CD4-positive, alpha-beta memory T cell (primary cell): ENCODE measurements around the gene UBTD1. TPM values are rescaled to one million over a fixed set of nuclear protein-coding genes. Genes with fewer than 3 reads are reported as not detected.
A peak's percentile ranks its signal among the peaks of the same experiment; 100 is the strongest.

Source experiments
- CTCF ChIA-PET: fragments of 350-600 bp; sonication (Branson Sonifier 250); formaldehyde crosslinking; loops from one replicate; lab custom pipeline; 2021; ENCODE audit warnings: inconsistent platforms; ENCODE audit not compliant: partially characterized antibody; lab: Charles Lee
- POLR2A ChIA-PET: fragments of 350-600 bp; sonication (Branson Sonifier 250); formaldehyde crosslinking; loops from one replicate; lab custom pipeline; 2021; ENCODE audit not compliant: partially characterized antibody; lab: Charles Lee
- DNase-seq, 5 donors: peaks; one replicate each; pipeline versions ENCODE4 v3.0.0 to v3.0.0-alpha.2; 2020 to 2022; ENCODE audit warnings: mixed read lengths in 1 of 5
- H3K27ac ChIP-seq: one replicate; pipeline ENCODE4 v1.7.0; 2013; ENCODE audit warnings: low read depth, low read length
- H3K27me3 ChIP-seq: 2 replicates; pipeline ENCODE4 v1.7.0; 2013; ENCODE audit warnings: mild to moderate bottlenecking, low read length, moderate library complexity; ENCODE audit not compliant: insufficient read depth
- H3K36me3 ChIP-seq: 2 replicates; pipeline ENCODE4 v1.7.0; 2013; ENCODE audit warnings: mild to moderate bottlenecking, low read length, moderate library complexity; ENCODE audit not compliant: insufficient read depth
- H3K4me1 ChIP-seq: 2 replicates; pipeline ENCODE4 v1.7.0; 2013; ENCODE audit warnings: mild to moderate bottlenecking, low read length, moderate library complexity; ENCODE audit not compliant: insufficient read depth
- H3K4me3 ChIP-seq, 2 donors: one replicate each; pipeline ENCODE4 v1.7.0; 2013; ENCODE audit warnings: low read length in 2 of 2, mild to moderate bottlenecking in 1 of 2
- H3K9me3 ChIP-seq, 2 donors: one replicate each; pipeline ENCODE4 v1.7.0; 2013; ENCODE audit warnings: low read length in 2 of 2, control low read depth in 1 of 2; ENCODE audit not compliant: control insufficient read depth in 1 of 2
- H3K27ac Mint-ChIP-seq, 7 donors: one replicate each; pipeline ENCODE4 v1.8.0; 2020 to 2021; ENCODE audit warnings: mixed read lengths in 7 of 7, mild to moderate bottlenecking in 6 of 7, inconsistent platforms in 3 of 7, moderate library complexity in 3 of 7
- H3K27me3 Mint-ChIP-seq, 2 donors: one replicate each; pipeline ENCODE4 v1.8.0; 2020 to 2021; ENCODE audit warnings: mixed read lengths in 2 of 2
- H3K36me3 Mint-ChIP-seq, 2 donors: one replicate each; pipeline ENCODE4 v1.8.0; 2020 to 2021; ENCODE audit warnings: mixed read lengths in 2 of 2, inconsistent platforms in 1 of 2, mild to moderate bottlenecking in 1 of 2
- H3K4me1 Mint-ChIP-seq, 4 donors: one replicate each; pipeline ENCODE4 v1.8.0; 2020 to 2021; ENCODE audit warnings: mixed read lengths in 4 of 4, mild to moderate bottlenecking in 1 of 4
- H3K4me3 Mint-ChIP-seq, 8 donors: one replicate each; pipeline ENCODE4 v1.8.0; 2020 to 2021; ENCODE audit warnings: mixed read lengths in 8 of 8, mild to moderate bottlenecking in 7 of 8, moderate library complexity in 6 of 8, inconsistent platforms in 3 of 8
- H3K9me3 Mint-ChIP-seq, 8 donors: one replicate each; pipeline ENCODE4 v1.8.0; 2020 to 2021; ENCODE audit warnings: mixed read lengths in 8 of 8, mild to moderate bottlenecking in 5 of 8, inconsistent platforms in 3 of 8, moderate library complexity in 1 of 8
- intact Hi-C: fragments of 100-400 bp; cut with micrococcal nuclease; formaldehyde crosslinking; loops from one replicate; pipeline ENCODE4 v1.15.1; 2023
- polyA plus RNA-seq, 2 donors: library from polyadenylated mRNA; unstranded; fragments of 300-500 nt; fragmentation: Illumina TruSeq; gene quantifications; one replicate each; pipeline ENCODE4 v1.2.3, GENCODE V29; 2021
- total RNA-seq, 2 experiments: library from RNA; stranded (reverse); gene quantifications; one replicate each; pipeline ENCODE4 v1.2.3, GENCODE V29; 2021

The UBTD1 gene
- total and polyA plus RNA-seq, 4 experiments from 2014 or later, result 1.3 to 1.9 (median 1.8) TPM

- H3K36me3 Mint-ChIP-seq, result no peaks in the 10 kb centered on the region
- no peaks in the 10 kb centered on the region for H3K4me1 Mint-ChIP-seq
- H3K9me3 ChIP-seq, result no peaks in the 10 kb centered on the region
- POLR2A ChIA-PET, result no interaction called here
- H3K9me3 Mint-ChIP-seq, result no peaks in the 10 kb centered on the region
- no peak overlapping the region for H3K27ac Mint-ChIP-seq
- no peak for DNase-seq
- H3K4me3 Mint-ChIP-seq, result no peak overlapping the region
- H3K27ac ChIP-seq, result no peak overlapping the region
- H3K4me3 ChIP-seq, result no peak overlapping the region
- H3K27me3 Mint-ChIP-seq, result peaks cover 0 to 1% of the 10 kb centered on the region in 2 donors
- H3K4me1 ChIP-seq, result no peaks in the 10 kb centered on the region
- intact Hi-C loops, result no loop called here
- CTCF ChIA-PET, result no interaction called here
- no peaks in the 10 kb centered on the region for H3K27me3 ChIP-seq
- H3K36me3 ChIP-seq, result no peaks in the 10 kb centered on the region
Measured at GRCh38 chr10:97607095-97607636, 108.4 kb downstream of the UBTD1 start.

GRCh38 chr10:97608991-97609561 is 110.4 kb downstream of the UBTD1 start:
- Mint-ChIP-seq H3K9me3 (no peaks in the 10 kb centered on the region), H3K27ac (peak overlapping the region in 2 of 7 donors; percentile 3 to 37), H3K36me3 (no peaks in the 10 kb centered on the region), H3K4me1 (no peaks in the 10 kb centered on the region), H3K4me3 (no peak overlapping the region), H3K27me3 (peaks cover 0 to 1% of the 10 kb centered on the region in 2 donors)
- H3K4me3 ChIP-seq, result no peak overlapping the region
- no peak for DNase-seq
- no peak overlapping the region for H3K27ac ChIP-seq
- POLR2A ChIA-PET, result no interaction called here
- H3K36me3 ChIP-seq, result no peaks in the 10 kb centered on the region
- H3K27me3 ChIP-seq, result no peaks in the 10 kb centered on the region
- intact Hi-C loops, result no loop called here
- H3K9me3 ChIP-seq, result no peaks in the 10 kb centered on the region
- CTCF ChIA-PET, result no interaction called here
- no peaks in the 10 kb centered on the region for H3K4me1 ChIP-seq

- H3K4me1 Mint-ChIP-seq, result no peaks in the 10 kb centered on the region
- intact Hi-C loops, result no loop called here
- no peaks in the 10 kb centered on the region for H3K36me3 Mint-ChIP-seq
- H3K36me3 ChIP-seq, result no peaks in the 10 kb centered on the region
- H3K4me3 ChIP-seq, result no peak overlapping the region
- H3K27me3 ChIP-seq, result no peaks in the 10 kb centered on the region
- no peaks in the 10 kb centered on the region for H3K9me3 ChIP-seq
- CTCF ChIA-PET, result no interaction called here
- POLR2A ChIA-PET, result no interaction called here
- H3K4me1 ChIP-seq, result no peaks in the 10 kb centered on the region
- H3K27ac Mint-ChIP-seq, result no peak overlapping the region
- H3K4me3 Mint-ChIP-seq, result no peak overlapping the region
- H3K27me3 Mint-ChIP-seq, result no peaks in the 10 kb centered on the region
- DNase-seq, result no peak
- H3K9me3 Mint-ChIP-seq, result no peaks in the 10 kb centered on the region
- H3K27ac ChIP-seq, result no peak overlapping the region
Measured at GRCh38 chr10:97611473-97611872, 112.7 kb downstream of the UBTD1 start.

GRCh38 chr10:97612386-97612785 is 113.7 kb downstream of the UBTD1 start:
- no peak overlapping the region for H3K4me3 Mint-ChIP-seq
- no peaks in the 10 kb centered on the region for H3K27me3 Mint-ChIP-seq
- no peaks in the 10 kb centered on the region for H3K4me1 ChIP-seq
- no peak overlapping the region for H3K27ac Mint-ChIP-seq
- no peaks in the 10 kb centered on the region for H3K9me3 ChIP-seq
- DNase-seq, result no peak
- H3K36me3 Mint-ChIP-seq, result no peaks in the 10 kb centered on the region
- intact Hi-C loops, result no loop called here
- no peaks in the 10 kb centered on the region for H3K4me1 Mint-ChIP-seq
- no peaks in the 10 kb centered on the region for H3K27me3 ChIP-seq
- no peak overlapping the region for H3K27ac ChIP-seq
- ChIA-PET CTCF (interaction anchor here (1.7 kb wide), 1 partner anchor 334 kb away, joined by 4 read pairs; no protein-coding TSS in a partner anchor), POLR2A (no interaction called here)
- no peaks in the 10 kb centered on the region for H3K9me3 Mint-ChIP-seq
- H3K36me3 ChIP-seq, result no peaks in the 10 kb centered on the region
- H3K4me3 ChIP-seq, result no peak overlapping the region

GRCh38 chr10:97618285-97618684 is 119.6 kb downstream of the UBTD1 start:
- no peaks in the 10 kb centered on the region for H3K27me3 ChIP-seq
- DNase-seq, result no peak
- no peak overlapping the region for H3K27ac Mint-ChIP-seq
- intact Hi-C loops, result no loop called here
- ChIA-PET CTCF (interaction anchor here (0.7 kb wide), 1 partner anchor 155 kb away, joined by 4 read pairs; no protein-coding TSS in a partner anchor), POLR2A (no interaction called here)
- H3K4me3 ChIP-seq, result no peak overlapping the region
- H3K4me1 ChIP-seq, result no peaks in the 10 kb centered on the region
- no peaks in the 10 kb centered on the region for H3K27me3 Mint-ChIP-seq
- H3K9me3 ChIP-seq, result no peaks in the 10 kb centered on the region
- H3K4me3 Mint-ChIP-seq, result no peak overlapping the region
- no peaks in the 10 kb centered on the region for H3K4me1 Mint-ChIP-seq
- no peaks in the 10 kb centered on the region for H3K36me3 ChIP-seq
- H3K9me3 Mint-ChIP-seq, result no peaks in the 10 kb centered on the region
- no peaks in the 10 kb centered on the region for H3K36me3 Mint-ChIP-seq
- H3K27ac ChIP-seq, result no peak overlapping the region

- no peak overlapping the region for H3K27ac Mint-ChIP-seq
- H3K4me1 Mint-ChIP-seq, result no peaks in the 10 kb centered on the region
- Histone ChIP-seq H3K9me3 (no peaks in the 10 kb centered on the region), H3K4me3 (no peak overlapping the region), H3K4me1 (no peaks in the 10 kb centered on the region), H3K36me3 (no peaks in the 10 kb centered on the region), H3K27me3 (no peaks in the 10 kb centered on the region), H3K27ac (no peak overlapping the region)
- intact Hi-C loops, result no loop called here
- no peaks in the 10 kb centered on the region for H3K27me3 Mint-ChIP-seq
- H3K36me3 Mint-ChIP-seq, result no peaks in the 10 kb centered on the region
- no peaks in the 10 kb centered on the region for H3K9me3 Mint-ChIP-seq
- H3K4me3 Mint-ChIP-seq, result no peak overlapping the region
- ChIA-PET CTCF (interaction anchor here (0.7 kb wide), 1 partner anchor 156 kb away, joined by 4 read pairs; no protein-coding TSS in a partner anchor), POLR2A (no interaction called here)
- no peak for DNase-seq
Measured at GRCh38 chr10:97618733-97619132, 120.0 kb downstream of the UBTD1 start.
